AG08396 (cell line): ENCODE results near the gene ABCC4.

Experiments used
- DNase-seq: peaks from one replicate; pipeline ENCODE4 v3.0.0; 2012; ENCODE audit warnings: low spot score, mixed read lengths

ABCC4 gene

GRCh38 chr13:95049772-95050171 is 251.5 kb downstream of the ABCC4 start:
- DNase-seq, result no peak

- no peak for DNase-seq
Observed at GRCh38 chr13:95044452-95045205, 256.6 kb downstream of the ABCC4 start.

- DNase-seq, result no peak
Observed at GRCh38 chr13:95039415-95039814, 261.8 kb downstream of the ABCC4 start.

- DNase-seq, result no peak
Observed at GRCh38 chr13:95038949-95039348, 262.3 kb downstream of the ABCC4 start.

GRCh38 chr13:95035311-95036109 is 265.7 kb downstream of the ABCC4 start:
- no peak for DNase-seq

- DNase-seq, result no peak
Observed at GRCh38 chr13:95033890-95034289, 267.4 kb downstream of the ABCC4 start.

GRCh38 chr13:95032121-95032520 is 269.1 kb downstream of the ABCC4 start:
- no peak for DNase-seq

GRCh38 chr13:95030821-95031343 is 270.4 kb downstream of the ABCC4 start:
- DNase-seq, result no peak

- no peak for DNase-seq
Observed at GRCh38 chr13:95027638-95028037, 273.6 kb downstream of the ABCC4 start.

GRCh38 chr13:95025116-95025515 is 276.1 kb downstream of the ABCC4 start:
- DNase-seq, result no peak

GRCh38 chr13:95023405-95023804 is 277.8 kb downstream of the ABCC4 start:
- DNase-seq, result no peak

- no peak for DNase-seq
Observed at GRCh38 chr13:95020298-95020987, 280.8 kb downstream of the ABCC4 start.

GRCh38 chr13:95019886-95020285 is 281.4 kb downstream of the ABCC4 start:
- no peak for DNase-seq

GRCh38 chr13:95007322-95007721 is 293.9 kb downstream of the ABCC4 start:
- no peak for DNase-seq

GRCh38 chr13:95005300-95005699 is 296.0 kb downstream of the ABCC4 start:
- DNase-seq, result no peak

GRCh38 chr13:95003019-95003813 is 298.0 kb downstream of the ABCC4 start:
- no peak for DNase-seq

- no peak for DNase-seq
Observed at GRCh38 chr13:95002126-95002525, 299.1 kb downstream of the ABCC4 start.

GRCh38 chr13:94999871-95000270 is 301.4 kb downstream of the ABCC4 start:
- DNase-seq, result no peak

GRCh38 chr13:94997126-94997525 is 304.1 kb downstream of the ABCC4 start:
- DNase-seq, result no peak

GRCh38 chr13:94996445-94996844 is 304.8 kb downstream of the ABCC4 start:
- no peak for DNase-seq

GRCh38 chr13:94994506-94994905 is 306.7 kb downstream of the ABCC4 start:
- DNase-seq, result no peak

- DNase-seq, result no peak
Observed at GRCh38 chr13:94993616-94994015, 307.6 kb downstream of the ABCC4 start.
